GM23338 (cell line): ENCODE data around the gene PRRG1.

ENCODE experiments used
- EZH2phosphoT487 ChIP-seq: fragments of 200-600 bp; sonication (generic); IDR thresholded peaks from one replicate; pipeline ENCODE4 v1.8.1; 2018; ENCODE audit warnings: antibody characterized with exemption; ENCODE audit not compliant: unreplicated experiment
- TF ChIP-seq, protein P1 (sequence below), 2 experiments: fragments of 200-600 bp in 1 of 2; sonication (generic) in 1 of 2; conservative IDR thresholded peaks; 2 replicates each; pipeline versions ENCODE4 v1.5.1 to v1.6.1; 2016 to 2017; ENCODE audit warnings: antibody characterized with exemption in 2 of 2, low read depth in 2 of 2, mild to moderate bottlenecking in 2 of 2, moderate library complexity in 1 of 2

DNA sequence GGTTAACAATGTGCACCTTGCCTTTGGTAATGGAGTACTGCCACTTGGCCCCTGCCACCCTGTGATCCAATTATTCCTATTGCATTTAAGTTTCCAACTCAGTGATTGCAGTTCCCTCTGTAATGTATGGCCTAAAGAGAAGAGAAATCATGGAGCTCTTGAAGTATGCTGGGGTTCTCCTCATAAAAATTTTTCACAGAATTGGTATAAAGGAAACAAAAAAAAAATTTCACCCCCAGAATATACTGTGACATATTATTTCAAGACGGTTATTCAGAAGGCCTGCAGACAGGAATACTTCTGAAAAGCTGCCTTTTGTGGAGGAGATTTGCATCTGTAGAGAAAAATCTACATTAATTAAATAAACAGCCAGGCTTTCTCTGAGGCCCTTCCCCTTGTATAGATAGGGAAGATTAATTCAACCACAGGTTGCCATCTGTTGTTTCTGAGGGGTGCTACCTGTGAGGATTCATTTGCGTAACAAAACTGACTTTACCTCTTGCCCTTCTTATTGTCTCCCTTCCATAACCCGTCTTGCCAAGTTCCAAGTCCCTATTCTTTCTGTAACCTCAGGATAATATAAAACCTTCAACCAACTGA is 127.5 kb downstream of the PRRG1 start:
- TF ChIP-seq, protein P1, sequence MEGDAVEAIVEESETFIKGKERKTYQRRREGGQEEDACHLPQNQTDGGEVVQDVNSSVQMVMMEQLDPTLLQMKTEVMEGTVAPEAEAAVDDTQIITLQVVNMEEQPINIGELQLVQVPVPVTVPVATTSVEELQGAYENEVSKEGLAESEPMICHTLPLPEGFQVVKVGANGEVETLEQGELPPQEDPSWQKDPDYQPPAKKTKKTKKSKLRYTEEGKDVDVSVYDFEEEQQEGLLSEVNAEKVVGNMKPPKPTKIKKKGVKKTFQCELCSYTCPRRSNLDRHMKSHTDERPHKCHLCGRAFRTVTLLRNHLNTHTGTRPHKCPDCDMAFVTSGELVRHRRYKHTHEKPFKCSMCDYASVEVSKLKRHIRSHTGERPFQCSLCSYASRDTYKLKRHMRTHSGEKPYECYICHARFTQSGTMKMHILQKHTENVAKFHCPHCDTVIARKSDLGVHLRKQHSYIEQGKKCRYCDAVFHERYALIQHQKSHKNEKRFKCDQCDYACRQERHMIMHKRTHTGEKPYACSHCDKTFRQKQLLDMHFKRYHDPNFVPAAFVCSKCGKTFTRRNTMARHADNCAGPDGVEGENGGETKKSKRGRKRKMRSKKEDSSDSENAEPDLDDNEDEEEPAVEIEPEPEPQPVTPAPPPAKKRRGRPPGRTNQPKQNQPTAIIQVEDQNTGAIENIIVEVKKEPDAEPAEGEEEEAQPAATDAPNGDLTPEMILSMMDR (conservative IDR thresholded peaks at IDR 0.05; ENCODE audit: low read depth in 2 of 2): no peak
- TF ChIP-seq EZH2phosphoT487: no peak
